Central memory CD8-positive, alpha-beta T cell (primary cell): ENCODE measurements around the gene FANCC.

Experiments used
- ATAC-seq: fragments of 150-1000 bp; cut with Tn5 transposase; replicated peaks from 2 replicates; pipeline ENCODE4 v1.10.0; 2022; ENCODE audit warnings: mild to moderate bottlenecking, moderate FRiP score, moderate number of reproducible peaks; ENCODE audit not compliant: poor library complexity, severe bottlenecking; ENCODE audit errors: extremely low read depth
- DNase-seq, 2 donors: peaks; one replicate each; pipeline ENCODE4 v3.0.0; 2021; ENCODE audit warnings: low spot score in 2 of 2
- H3K27ac Mint-ChIP-seq: one replicate; pipeline ENCODE4 v1.8.0; 2022; ENCODE audit warnings: low read depth, mild to moderate bottlenecking, moderate library complexity, mixed read lengths
- H3K27me3 Mint-ChIP-seq: one replicate; pipeline ENCODE4 v1.8.0; 2022; ENCODE audit warnings: mixed read lengths
- H3K36me3 Mint-ChIP-seq: one replicate; pipeline ENCODE4 v1.8.0; 2022; ENCODE audit warnings: mild to moderate bottlenecking, moderate library complexity, mixed read lengths; ENCODE audit not compliant: insufficient read depth
- H3K4me1 Mint-ChIP-seq: one replicate; pipeline ENCODE4 v1.8.0; 2022; ENCODE audit warnings: mixed read lengths
- H3K4me3 Mint-ChIP-seq: one replicate; pipeline ENCODE4 v1.8.0; 2022; ENCODE audit warnings: mild to moderate bottlenecking, moderate library complexity, mixed read lengths
- H3K9me3 Mint-ChIP-seq: one replicate; pipeline ENCODE4 v1.8.0; 2022; ENCODE audit warnings: mixed read lengths

FANCC gene, protein sequence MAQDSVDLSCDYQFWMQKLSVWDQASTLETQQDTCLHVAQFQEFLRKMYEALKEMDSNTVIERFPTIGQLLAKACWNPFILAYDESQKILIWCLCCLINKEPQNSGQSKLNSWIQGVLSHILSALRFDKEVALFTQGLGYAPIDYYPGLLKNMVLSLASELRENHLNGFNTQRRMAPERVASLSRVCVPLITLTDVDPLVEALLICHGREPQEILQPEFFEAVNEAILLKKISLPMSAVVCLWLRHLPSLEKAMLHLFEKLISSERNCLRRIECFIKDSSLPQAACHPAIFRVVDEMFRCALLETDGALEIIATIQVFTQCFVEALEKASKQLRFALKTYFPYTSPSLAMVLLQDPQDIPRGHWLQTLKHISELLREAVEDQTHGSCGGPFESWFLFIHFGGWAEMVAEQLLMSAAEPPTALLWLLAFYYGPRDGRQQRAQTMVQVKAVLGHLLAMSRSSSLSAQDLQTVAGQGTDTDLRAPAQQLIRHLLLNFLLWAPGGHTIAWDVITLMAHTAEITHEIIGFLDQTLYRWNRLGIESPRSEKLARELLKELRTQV

GRCh38 chr9:95317119-95317892 is at the start of gene FANCC:
FANCC (minus strand) TSS chr9:95317709; CDS start chr9:95249291, 68,418 bp downstream.
- Mint-ChIP-seq H3K36me3 (peaks cover 9% of the 10 kb centered on the region), H3K27me3 (no peaks in the 10 kb centered on the region), H3K4me1 (peaks cover 10% of the 10 kb centered on the region), H3K4me3 (peak within 1 kb of the TSS; percentile 92), H3K9me3 (no peaks in the 10 kb centered on the region), H3K27ac (peak within 1 kb of the TSS; percentile 88)
- DNase-seq (peak; percentile 65 to 69), ATAC-seq (peak; percentile 87)

GRCh38 chr9:95366731-95367325 is 49.3 kb upstream of the FANCC start:
- Mint-ChIP-seq H3K9me3 (no peaks in the 10 kb centered on the region), H3K4me1 (no peaks in the 10 kb centered on the region), H3K4me3 (no peak overlapping the region), H3K27ac (no peak overlapping the region), H3K27me3 (peaks cover 76% of the 10 kb centered on the region), H3K36me3 (no peaks in the 10 kb centered on the region)
- ATAC-seq (no peak), DNase-seq (no peak)

GRCh38 chr9:95365766-95366165 is 48.3 kb upstream of the FANCC start:
- DNase-seq (no peak), ATAC-seq (no peak)
- Mint-ChIP-seq H3K27me3 (peaks cover 77% of the 10 kb centered on the region), H3K36me3 (no peaks in the 10 kb centered on the region), H3K4me1 (no peaks in the 10 kb centered on the region), H3K27ac (no peak overlapping the region), H3K9me3 (no peaks in the 10 kb centered on the region), H3K4me3 (no peak overlapping the region)

GRCh38 chr9:95363051-95363841 is 45.7 kb upstream of the FANCC start:
- H3K36me3 Mint-ChIP-seq = no peaks in the 10 kb centered on the region
- no peak overlapping the region for H3K27ac Mint-ChIP-seq
- H3K4me3 Mint-ChIP-seq = no peak overlapping the region
- no peak for DNase-seq
- no peaks in the 10 kb centered on the region for H3K4me1 Mint-ChIP-seq
- no peaks in the 10 kb centered on the region for H3K9me3 Mint-ChIP-seq
- peaks cover 56% of the 10 kb centered on the region for H3K27me3 Mint-ChIP-seq
- no peak for ATAC-seq

GRCh38 chr9:95360866-95361265 is 43.4 kb upstream of the FANCC start:
- Mint-ChIP-seq H3K36me3 (no peaks in the 10 kb centered on the region), H3K9me3 (no peaks in the 10 kb centered on the region), H3K27me3 (peaks cover 54% of the 10 kb centered on the region), H3K27ac (no peak overlapping the region), H3K4me3 (no peak overlapping the region), H3K4me1 (no peaks in the 10 kb centered on the region)
- ATAC-seq = no peak
- no peak for DNase-seq

DNA sequence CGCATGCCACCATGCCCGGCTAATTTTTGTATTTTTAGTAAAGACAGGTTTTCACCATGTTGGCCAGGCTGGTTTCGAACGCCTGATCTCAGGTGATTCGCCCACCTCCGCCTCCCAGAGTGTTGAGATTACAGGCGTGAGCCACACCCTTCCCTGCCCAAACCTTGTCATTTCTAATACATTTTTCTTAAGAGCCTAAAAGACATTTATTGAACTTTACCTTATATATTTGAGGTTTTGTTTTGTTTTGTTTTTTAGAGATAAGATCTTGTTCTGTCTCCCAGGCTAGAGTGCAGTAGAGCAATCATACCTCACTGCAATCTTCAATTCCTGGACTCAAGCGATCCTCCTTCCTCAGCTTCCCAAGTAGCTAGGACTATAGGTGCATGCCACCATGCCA is 39.8 kb upstream of the FANCC start:
- ATAC-seq (no peak), DNase-seq (no peak)
- Mint-ChIP-seq H3K4me3 (no peak overlapping the region), H3K36me3 (no peaks in the 10 kb centered on the region), H3K4me1 (no peaks in the 10 kb centered on the region), H3K9me3 (no peaks in the 10 kb centered on the region), H3K27me3 (peaks cover 52% of the 10 kb centered on the region), H3K27ac (no peak overlapping the region)

- Mint-ChIP-seq H3K27me3 (peaks cover 50% of the 10 kb centered on the region), H3K36me3 (no peaks in the 10 kb centered on the region), H3K9me3 (no peaks in the 10 kb centered on the region), H3K4me3 (no peak overlapping the region), H3K4me1 (no peaks in the 10 kb centered on the region), H3K27ac (no peak overlapping the region)
- DNase-seq (no peak), ATAC-seq (no peak)
Measured at GRCh38 chr9:95355500-95355899, 38.0 kb upstream of the FANCC start.

GRCh38 chr9:95351051-95351450 is 33.5 kb upstream of the FANCC start:
- H3K27ac Mint-ChIP-seq = no peak overlapping the region
- ATAC-seq (no peak), DNase-seq (no peak)
- no peak overlapping the region for H3K4me3 Mint-ChIP-seq
- peaks cover 64% of the 10 kb centered on the region for H3K27me3 Mint-ChIP-seq
- H3K9me3 Mint-ChIP-seq = no peaks in the 10 kb centered on the region
- H3K4me1 Mint-ChIP-seq = no peaks in the 10 kb centered on the region
- H3K36me3 Mint-ChIP-seq = no peaks in the 10 kb centered on the region

- Mint-ChIP-seq H3K4me3 (no peak overlapping the region), H3K9me3 (no peaks in the 10 kb centered on the region), H3K27ac (no peak overlapping the region), H3K27me3 (peaks cover 61% of the 10 kb centered on the region), H3K4me1 (no peaks in the 10 kb centered on the region), H3K36me3 (no peaks in the 10 kb centered on the region)
- ATAC-seq = no peak
- DNase-seq = no peak
Measured at GRCh38 chr9:95350266-95350665, 32.8 kb upstream of the FANCC start.

- Mint-ChIP-seq H3K4me1 (no peaks in the 10 kb centered on the region), H3K36me3 (no peaks in the 10 kb centered on the region), H3K27me3 (peaks cover 52% of the 10 kb centered on the region), H3K27ac (no peak overlapping the region), H3K9me3 (no peaks in the 10 kb centered on the region), H3K4me3 (no peak overlapping the region)
- DNase-seq (no peak), ATAC-seq (no peak)
Measured at GRCh38 chr9:95349091-95350038, 31.9 kb upstream of the FANCC start.

- no peaks in the 10 kb centered on the region for H3K36me3 Mint-ChIP-seq
- ATAC-seq (no peak), DNase-seq (no peak)
- no peaks in the 10 kb centered on the region for H3K9me3 Mint-ChIP-seq
- peaks cover 42% of the 10 kb centered on the region for H3K27me3 Mint-ChIP-seq
- H3K4me3 Mint-ChIP-seq = no peak overlapping the region
- H3K27ac Mint-ChIP-seq = no peak overlapping the region
- H3K4me1 Mint-ChIP-seq = no peaks in the 10 kb centered on the region
Measured at GRCh38 chr9:95346021-95346420, 28.5 kb upstream of the FANCC start.
